ENCODE results near the gene DCLK2.

Gene DCLK2

GRCh38 chr4:150123087-150123486 is 44.8 kb downstream of the DCLK2 start:
- no peak for DNase-seq

GRCh38 chr4:150123796-150124677 is 45.8 kb downstream of the DCLK2 start:
- no peak for DNase-seq

- peak; percentile 35 for DNase-seq
Observed at GRCh38 chr4:150126201-150126863, 48.1 kb downstream of the DCLK2 start.

GRCh38 chr4:150126864-150127203 is 48.6 kb downstream of the DCLK2 start:
- DNase-seq: no peak

- no peak for DNase-seq
Observed at GRCh38 chr4:150127757-150128156, 49.5 kb downstream of the DCLK2 start.

- no peak for DNase-seq
Observed at GRCh38 chr4:150130933-150131332, 52.7 kb downstream of the DCLK2 start.

- no peak for DNase-seq
Observed at GRCh38 chr4:150131581-150132228, 53.5 kb downstream of the DCLK2 start.

GRCh38 chr4:150133605-150134004 is 55.4 kb downstream of the DCLK2 start:
- DNase-seq: no peak

- DNase-seq: no peak
Observed at GRCh38 chr4:150135134-150135772, 57.0 kb downstream of the DCLK2 start.

GRCh38 chr4:150136036-150136435 is 57.8 kb downstream of the DCLK2 start:
- no peak for DNase-seq

GRCh38 chr4:150136481-150136880 is 58.2 kb downstream of the DCLK2 start:
- peak; percentile 27 for DNase-seq

GRCh38 chr4:150139297-150139865 is 61.1 kb downstream of the DCLK2 start:
- no peak for DNase-seq

GRCh38 chr4:150140774-150141400 is 62.6 kb downstream of the DCLK2 start:
- DNase-seq: no peak

GRCh38 chr4:150141756-150142155 is 63.5 kb downstream of the DCLK2 start:
- no peak for DNase-seq

GRCh38 chr4:150142831-150143230 is 64.6 kb downstream of the DCLK2 start:
- no peak for DNase-seq

GRCh38 chr4:150145090-150145945 is 67.1 kb downstream of the DCLK2 start:
- no peak for DNase-seq

GRCh38 chr4:150145946-150146340 is 67.7 kb downstream of the DCLK2 start:
- DNase-seq: no peak

GRCh38 chr4:150149381-150149780 is 71.1 kb downstream of the DCLK2 start:
- no peak for DNase-seq

GRCh38 chr4:150150629-150151062 is 72.4 kb downstream of the DCLK2 start:
- DNase-seq: no peak

GRCh38 chr4:150152766-150153165 is 74.5 kb downstream of the DCLK2 start:
- no peak for DNase-seq

- DNase-seq: no peak
Observed at GRCh38 chr4:150155391-150155790, 77.1 kb downstream of the DCLK2 start.
